GM18526 (cell line): ENCODE data around the gene TRAPPC5.

Experiments used
- POLR2A ChIP-seq: IDR thresholded peaks from 3 replicates; pipeline ENCODE4 v1.6.1; 2011; ENCODE audit not compliant: insufficient read length; ENCODE audit errors: extremely low read depth

Gene TRAPPC5

DNA sequence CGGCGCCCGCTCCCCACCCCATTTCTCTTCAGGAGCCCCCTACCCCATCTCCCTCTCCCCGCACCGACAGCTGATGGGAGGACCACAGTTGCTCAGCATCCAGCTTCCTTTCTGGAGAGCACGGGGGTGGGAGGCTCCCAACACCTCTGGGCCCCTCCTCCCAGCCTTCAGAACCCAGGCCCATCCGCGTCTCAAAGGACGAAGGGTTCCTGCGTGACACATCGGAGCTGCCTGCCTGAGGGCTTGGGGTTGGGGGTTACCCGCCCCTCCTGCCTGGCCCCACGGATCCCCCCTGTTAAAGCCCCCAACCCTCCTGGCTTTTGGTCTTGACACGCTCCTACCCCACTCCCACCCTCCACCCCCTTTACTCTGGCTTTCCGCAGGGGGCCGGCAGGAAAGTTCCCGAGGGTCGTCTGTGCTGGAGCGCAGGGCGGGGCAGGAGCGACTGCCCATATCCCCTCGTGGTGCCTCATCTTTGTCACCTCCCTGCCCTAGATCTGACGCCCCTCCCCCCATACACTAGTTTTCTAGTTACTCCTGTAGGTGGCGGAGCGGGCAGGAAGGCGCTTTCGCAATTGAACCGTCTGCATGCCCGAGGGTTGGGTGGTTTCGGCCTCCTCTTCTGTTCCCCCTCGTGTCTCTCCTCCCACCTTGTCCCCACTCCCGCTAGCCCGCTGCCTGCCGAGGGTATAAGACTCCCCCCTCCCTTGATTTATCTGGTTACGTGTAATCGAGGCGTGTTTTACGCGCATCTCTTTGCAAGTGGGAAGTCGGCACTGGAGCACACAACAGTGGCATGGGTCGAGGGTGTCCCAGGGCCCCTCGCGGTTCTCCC, 924 bp downstream of the TRAPPC5 start:
- peak; percentile 41 for TF ChIP-seq POLR2A

DNA sequence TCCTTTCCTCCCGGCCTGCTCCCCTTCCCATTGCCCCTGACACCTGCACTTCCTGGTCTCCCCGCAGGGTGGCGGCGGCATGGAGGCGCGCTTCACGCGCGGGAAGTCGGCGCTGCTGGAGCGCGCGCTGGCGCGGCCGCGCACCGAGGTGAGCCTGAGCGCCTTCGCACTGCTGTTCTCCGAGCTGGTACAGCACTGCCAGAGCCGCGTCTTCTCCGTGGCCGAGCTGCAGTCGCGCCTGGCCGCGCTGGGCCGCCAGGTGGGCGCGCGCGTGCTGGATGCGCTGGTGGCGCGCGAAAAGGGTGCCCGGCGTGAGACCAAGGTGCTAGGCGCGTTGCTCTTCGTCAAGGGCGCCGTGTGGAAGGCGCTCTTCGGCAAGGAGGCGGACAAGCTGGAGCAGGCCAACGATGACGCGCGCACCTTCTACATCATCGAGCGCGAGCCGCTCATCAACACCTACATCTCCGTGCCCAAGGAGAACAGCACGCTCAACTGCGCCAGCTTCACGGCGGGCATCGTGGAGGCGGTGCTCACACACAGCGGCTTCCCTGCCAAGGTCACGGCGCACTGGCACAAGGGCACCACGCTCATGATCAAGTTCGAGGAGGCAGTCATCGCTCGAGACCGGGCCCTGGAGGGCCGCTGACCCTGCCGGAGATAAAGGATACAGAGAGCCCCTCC, 1.7 kb downstream of the TRAPPC5 start:
- no peak for TF ChIP-seq POLR2A

DNA sequence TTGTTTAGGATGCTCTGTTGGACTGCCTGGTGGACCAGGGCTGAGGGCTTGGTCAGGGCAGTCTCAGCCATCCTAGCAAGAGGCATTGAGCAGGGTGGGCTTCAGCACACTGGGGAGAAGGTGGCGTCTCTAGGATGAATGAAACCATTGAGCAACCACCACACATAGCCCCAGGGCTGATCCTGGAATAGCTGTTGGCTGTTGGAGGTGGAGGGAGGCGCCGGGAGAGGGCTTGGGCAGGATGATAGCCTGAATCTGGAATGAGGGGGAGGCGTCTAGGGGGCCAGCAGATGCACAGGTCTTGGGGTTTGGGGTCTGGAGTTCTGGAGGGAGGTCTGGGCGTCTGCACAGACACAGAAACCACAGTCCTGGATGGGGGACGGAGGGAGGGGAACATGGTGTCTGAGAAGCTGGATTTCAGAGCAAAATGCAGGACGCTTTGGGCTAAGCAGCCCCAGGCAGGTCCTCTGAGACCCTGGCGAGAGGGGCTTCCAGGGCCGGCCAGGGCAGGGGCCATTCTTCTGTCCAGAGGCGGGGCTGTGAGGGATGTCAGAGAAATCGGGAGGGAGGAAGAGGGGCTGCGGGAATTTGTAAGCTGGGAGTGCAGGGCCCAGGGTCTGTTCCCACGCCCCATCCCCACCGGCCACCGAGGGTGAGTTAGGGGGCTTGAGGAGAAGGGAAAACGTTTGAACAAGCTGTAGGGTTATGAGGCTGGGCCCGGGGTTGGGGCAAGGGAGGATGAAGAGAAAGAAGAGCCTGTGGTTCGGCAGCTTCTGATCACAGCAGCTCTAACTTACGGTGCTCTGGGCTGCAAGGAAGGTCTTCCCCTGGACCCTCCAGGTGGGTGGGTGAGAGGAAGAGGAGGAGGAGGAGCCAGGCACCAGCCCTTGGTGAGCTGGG, 5.2 kb downstream of the TRAPPC5 start:
- no peak for TF ChIP-seq POLR2A

DNA sequence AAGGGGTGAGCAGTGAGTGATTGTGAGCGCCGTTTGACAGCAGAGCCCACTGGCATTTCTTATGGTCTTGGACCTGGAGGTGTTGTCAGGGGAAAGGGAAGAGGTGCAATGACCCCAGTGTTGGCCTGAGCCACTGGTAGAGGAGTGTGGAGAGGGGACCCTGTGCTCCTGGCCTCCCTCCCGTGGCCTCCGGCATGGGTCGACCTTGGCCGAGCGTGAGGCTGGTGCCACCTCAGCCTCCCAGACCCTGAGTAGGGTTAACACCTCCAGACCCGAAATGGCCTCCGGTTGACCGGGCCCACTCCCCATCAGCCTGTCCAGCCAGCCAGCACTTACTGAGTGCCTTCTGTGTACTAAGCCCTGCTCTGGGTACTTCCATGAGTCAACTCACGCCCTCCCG, 6.5 kb downstream of the TRAPPC5 start:
- peak; percentile 32 for TF ChIP-seq POLR2A

DNA sequence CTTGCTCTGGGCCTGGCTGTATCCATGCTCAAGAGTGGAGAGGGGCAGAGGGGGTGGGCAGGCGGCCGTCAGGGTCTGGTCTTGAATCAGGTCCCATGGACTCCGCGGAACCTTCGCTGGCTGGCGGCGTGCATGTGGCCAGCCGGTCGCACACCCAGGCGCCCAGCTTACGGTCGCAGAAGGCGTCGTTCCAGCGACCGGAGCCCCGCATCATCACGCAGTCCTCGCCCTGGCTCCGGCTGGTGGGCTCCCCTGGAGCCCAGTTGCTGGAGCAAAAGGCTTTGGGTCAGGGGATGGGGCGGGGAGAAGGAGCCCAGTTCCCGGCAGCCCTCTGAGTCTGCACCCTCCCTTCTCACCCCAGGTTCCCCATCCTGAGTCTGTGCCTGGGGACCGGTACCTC, 8.5 kb downstream of the TRAPPC5 start:
- peak; percentile 3 for TF ChIP-seq POLR2A

DNA sequence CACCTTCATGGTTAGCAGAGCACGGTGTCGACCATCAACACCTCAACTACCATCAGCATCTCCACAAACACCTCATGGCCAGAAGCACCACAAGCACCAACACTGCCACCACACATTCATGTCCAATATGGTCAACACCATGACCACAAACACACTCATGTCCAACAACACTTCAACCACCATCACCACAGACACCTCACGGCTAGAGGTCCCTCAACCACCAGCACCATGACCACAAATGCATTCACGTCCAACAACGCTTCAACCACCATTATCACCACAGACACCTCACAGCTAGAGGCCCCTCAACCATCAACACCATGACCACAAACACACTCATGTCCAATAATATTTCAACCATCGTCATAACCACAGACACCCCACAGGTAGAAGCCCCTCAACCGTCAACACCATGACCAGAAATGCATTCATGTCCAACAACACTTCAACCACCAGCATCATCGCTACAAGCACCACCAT, 10.2 kb downstream of the TRAPPC5 start:
- no peak for TF ChIP-seq POLR2A

DNA sequence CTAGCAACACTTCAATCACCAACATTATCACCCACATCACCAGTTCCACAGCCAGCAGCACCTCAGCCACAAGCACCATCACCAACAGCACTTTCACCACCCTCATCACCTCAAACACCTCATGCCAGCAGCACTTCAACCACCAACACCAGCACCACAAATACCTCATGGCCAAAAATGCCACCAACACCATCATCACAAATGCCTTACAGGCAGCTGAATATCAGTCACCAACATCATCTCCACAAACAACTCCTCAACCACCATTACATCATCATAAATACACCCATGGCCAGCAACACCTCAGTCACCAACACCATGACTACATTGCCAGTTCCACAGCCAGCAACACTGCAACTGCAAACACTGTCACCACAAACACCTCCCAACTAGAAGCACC, 10.9 kb downstream of the TRAPPC5 start:
- TF ChIP-seq POLR2A, result no peak

DNA sequence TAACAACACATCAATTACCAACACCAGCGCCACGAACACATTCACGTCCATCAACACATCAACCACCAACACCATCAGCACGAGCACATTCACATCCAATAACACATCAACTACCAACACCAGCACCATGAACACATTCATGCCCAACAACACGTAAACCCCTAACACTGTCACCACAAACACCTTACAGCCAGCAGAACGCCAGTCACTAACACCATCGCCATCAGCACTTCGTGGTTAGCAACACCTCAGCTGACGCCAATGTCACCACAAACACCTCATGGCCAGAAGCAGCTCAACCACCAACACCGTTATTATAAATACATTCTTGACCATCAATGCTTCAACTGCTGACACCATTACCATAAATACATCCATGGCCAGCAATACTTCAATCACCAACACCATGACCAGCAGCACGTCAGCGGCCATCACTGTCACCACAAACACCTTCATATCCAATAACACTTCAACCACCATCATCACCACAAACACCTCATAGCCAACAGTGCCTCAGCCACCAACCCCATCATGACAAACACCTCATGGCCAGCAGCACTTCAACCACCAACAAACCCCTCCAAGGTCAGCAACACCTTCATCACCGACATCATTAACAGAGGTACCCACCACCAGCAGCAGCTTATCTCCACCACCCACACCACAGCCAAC, 11.9 kb downstream of the TRAPPC5 start:
- TF ChIP-seq POLR2A, result no peak

DNA sequence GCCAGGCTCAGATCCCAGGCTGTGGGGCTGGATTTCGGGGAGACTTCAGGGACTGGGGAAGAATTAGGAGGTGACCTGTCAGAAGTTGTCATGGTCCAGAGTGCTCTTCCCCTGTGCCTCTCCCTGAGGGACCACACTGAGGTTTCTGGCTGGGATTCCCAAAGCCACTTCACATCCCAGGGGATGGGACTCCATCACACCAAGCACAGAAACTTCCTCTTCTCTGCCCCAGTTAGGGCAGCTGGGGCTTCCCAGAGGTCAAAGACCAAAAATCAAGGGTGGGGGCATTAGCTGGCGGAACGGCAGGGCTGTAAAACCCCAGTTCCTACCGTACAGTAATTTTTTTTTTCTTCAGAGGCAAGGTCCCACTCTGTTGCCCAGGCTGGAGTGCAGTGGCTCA, 13.9 kb downstream of the TRAPPC5 start:
- TF ChIP-seq POLR2A, result no peak

DNA sequence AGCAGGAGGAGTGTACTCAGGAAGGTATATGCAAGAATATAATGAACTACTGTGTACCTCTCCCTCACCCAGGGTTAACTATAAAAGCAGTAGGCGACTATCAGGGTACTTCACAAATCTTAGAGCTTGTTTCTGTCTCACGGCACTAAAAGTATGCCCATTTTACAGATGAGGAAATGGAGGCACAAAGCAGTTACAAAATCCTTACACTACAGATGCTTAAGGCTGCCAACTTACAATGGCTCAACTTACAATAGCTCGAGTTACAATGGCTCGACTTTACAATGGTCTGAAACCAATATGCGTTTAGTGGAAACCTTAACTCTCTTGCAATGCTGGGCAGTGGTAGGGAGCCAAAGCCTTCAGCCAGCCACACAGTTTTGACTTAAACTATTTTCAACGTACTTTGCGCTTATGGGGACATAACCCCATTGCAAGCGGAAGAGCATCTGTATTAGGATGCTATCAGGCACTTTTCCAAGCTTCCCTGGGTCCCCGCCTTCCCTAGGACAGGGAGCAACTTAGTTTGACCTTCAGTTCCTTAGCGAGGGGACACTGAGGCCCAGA, 17.2 kb downstream of the TRAPPC5 start:
- no peak for TF ChIP-seq POLR2A

DNA sequence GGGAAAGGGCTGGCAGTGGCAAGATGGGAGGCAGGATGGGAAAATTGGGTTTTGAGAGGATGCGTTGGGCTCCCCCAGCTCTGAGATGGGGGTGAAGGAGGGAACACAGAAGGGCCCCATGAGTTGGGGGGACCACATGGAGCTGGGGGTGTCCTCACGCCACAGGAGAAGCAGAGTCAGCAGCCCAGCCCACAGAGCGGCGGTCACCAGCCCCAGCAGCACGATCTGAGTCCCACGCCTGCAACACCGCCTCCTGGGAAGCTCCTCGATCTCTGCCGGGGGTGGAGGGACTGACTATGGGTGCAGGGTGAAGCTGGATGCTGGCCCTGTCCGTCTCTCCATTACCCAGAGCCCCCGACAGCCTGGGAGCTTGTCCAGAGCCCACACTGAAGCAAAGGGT, 17.9 kb downstream of the TRAPPC5 start:
- no peak for TF ChIP-seq POLR2A

DNA sequence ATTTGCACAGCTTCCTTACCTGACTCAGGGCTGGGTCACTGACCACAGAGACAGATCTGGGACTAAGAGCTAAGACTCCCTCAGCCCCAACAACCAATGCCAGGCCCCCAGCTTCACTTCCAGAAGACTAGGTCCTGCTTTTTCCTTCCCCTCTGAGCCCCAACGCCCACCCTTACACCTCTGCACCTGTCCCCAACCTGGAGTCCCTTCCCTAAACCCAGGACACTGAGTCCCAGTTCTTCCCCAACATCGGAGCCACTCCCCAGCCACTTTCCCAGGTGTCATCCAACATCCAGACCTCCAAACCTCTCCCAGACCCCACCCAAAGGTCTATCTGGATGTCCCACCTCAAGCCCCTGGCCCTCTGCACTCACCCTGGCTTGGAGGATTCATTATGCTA, 18.4 kb downstream of the TRAPPC5 start:
- TF ChIP-seq POLR2A, result no peak

DNA sequence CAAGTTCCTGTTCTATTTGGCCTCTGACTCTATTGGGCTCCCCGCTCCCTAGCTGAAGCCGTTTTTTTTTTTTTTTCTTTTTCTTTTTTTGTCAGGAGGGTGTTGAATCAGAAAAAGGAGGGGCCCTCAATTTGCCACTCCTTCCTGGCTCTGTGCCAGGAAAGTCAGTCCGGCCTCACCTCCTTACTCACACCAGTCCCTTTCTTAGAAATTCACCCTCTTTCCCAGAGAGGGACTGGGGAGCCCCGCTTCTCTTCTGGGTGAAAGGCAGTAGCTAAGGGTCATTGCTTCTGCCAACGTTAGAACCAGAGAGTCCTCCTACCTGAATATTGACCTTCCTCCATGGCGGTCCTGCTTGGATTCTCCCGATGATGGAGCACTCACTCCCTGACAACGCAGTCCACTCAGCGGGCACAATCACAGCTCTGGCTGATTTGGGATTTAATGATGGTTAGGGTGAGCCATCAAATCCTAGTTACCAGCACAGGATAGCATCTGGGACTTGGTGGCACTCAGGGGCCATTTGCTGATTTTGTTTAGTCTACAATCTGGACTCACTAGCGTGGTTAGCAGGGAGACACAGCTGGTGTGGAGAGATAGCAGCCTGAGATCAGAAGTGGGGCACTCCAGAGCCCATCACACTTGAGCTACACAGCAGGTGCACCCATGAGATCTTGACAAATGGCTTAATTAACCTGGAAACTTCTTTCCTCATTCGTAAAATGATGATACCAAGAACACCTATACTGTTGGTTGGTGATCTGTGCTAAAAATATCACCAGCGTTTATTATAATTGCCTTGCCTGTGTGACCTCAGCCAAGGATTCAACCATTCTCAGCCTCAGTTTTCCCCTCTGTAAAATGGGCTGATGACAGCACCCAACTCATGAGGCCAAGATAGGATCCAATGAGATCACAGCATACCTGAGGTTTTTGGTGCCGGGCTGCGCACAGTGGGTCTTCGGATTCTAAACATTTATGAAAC, 19.1 kb downstream of the TRAPPC5 start:
- no peak for TF ChIP-seq POLR2A
